Neutrophil (primary cell): Measurements from ENCODE around the gene VSIG10L2.

Experiments
- H3K27ac ChIP-seq: fragments of 200-600 bp; sonication (generic); 2 replicates; pipeline ENCODE4 v1.5.1; 2016; ENCODE audit warnings: mild to moderate bottlenecking, moderate library complexity
- H3K27me3 ChIP-seq: fragments of 200-600 bp; sonication (generic); 2 replicates; pipeline ENCODE4 v1.6.0; 2016; ENCODE audit warnings: mild to moderate bottlenecking
- H3K36me3 ChIP-seq: fragments of 200-600 bp; sonication (generic); 2 replicates; pipeline ENCODE4 v1.5.1; 2017
- H3K4me1 ChIP-seq, 2 experiments: fragments of 200-600 bp in 1 of 2; sonication (generic) in 1 of 2; 1 replicate in 1 of 2; 2 replicates in 1 of 2; pipeline versions ENCODE4 v1.5.1 to v1.6.1; 2013 to 2016; ENCODE audit warnings: low read depth in 1 of 2, low read length in 1 of 2, mild to moderate bottlenecking in 1 of 2, moderate library complexity in 1 of 2; ENCODE audit not compliant: control insufficient read depth in 1 of 2, insufficient read depth in 1 of 2
- H3K4me3 ChIP-seq, 2 experiments: fragments of 200-600 bp in 1 of 2; sonication (generic) in 1 of 2; 1 replicate in 1 of 2; 2 replicates in 1 of 2; pipeline ENCODE4 v1.5.1; 2013 to 2016; ENCODE audit warnings: low read depth in 1 of 2, low read length in 1 of 2, mild to moderate bottlenecking in 1 of 2, moderate library complexity in 1 of 2
- H3K9me3 ChIP-seq: fragments of 200-600 bp; sonication (generic); 2 replicates; pipeline ENCODE4 v1.5.1; 2016
- TF ChIP-seq, protein P1 (sequence below): fragments of 200-600 bp; sonication (generic); IDR thresholded peaks from 2 replicates; pipeline ENCODE4 v1.5.1; 2016; ENCODE audit warnings: antibody characterized with exemption

Gene VSIG10L2

DNA sequence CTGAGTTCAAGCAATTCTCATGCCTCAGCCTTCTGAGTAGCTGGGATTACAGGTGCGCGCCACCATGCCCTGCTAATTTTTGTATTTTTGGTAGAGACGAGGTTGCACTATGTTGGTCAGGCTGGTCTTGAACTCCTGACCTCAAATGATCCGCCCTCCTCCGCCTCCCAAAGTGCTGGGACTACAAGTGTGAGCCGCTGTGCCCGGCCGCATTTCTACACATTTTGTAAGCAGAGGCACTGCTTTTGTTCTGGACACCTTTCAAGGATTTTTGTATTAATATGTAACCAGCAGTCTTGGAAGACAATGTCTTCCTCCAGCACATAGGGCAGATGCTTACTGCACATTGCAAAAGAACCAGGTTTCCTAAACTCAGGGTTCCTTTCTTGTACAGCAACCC, 11.4 kb upstream of the VSIG10L2 start:
- TF ChIP-seq, protein P1, sequence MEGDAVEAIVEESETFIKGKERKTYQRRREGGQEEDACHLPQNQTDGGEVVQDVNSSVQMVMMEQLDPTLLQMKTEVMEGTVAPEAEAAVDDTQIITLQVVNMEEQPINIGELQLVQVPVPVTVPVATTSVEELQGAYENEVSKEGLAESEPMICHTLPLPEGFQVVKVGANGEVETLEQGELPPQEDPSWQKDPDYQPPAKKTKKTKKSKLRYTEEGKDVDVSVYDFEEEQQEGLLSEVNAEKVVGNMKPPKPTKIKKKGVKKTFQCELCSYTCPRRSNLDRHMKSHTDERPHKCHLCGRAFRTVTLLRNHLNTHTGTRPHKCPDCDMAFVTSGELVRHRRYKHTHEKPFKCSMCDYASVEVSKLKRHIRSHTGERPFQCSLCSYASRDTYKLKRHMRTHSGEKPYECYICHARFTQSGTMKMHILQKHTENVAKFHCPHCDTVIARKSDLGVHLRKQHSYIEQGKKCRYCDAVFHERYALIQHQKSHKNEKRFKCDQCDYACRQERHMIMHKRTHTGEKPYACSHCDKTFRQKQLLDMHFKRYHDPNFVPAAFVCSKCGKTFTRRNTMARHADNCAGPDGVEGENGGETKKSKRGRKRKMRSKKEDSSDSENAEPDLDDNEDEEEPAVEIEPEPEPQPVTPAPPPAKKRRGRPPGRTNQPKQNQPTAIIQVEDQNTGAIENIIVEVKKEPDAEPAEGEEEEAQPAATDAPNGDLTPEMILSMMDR, result no peak
- Histone ChIP-seq H3K36me3 (no peaks in the 10 kb centered on the region), H3K27ac (no peak overlapping the region), H3K9me3 (no peaks in the 10 kb centered on the region), H3K4me1 (peaks cover 4 to 5% of the 10 kb centered on the region in 2 experiments), H3K27me3 (no peaks in the 10 kb centered on the region), H3K4me3 (no peak overlapping the region)

GRCh38 chr11:125935056-125935455, 10.8 kb upstream of the VSIG10L2 start:
- TF ChIP-seq, protein P1, result no peak
- no peaks in the 10 kb centered on the region for H3K27me3 ChIP-seq
- H3K36me3 ChIP-seq, result no peaks in the 10 kb centered on the region
- no peaks in the 10 kb centered on the region for H3K9me3 ChIP-seq
- H3K4me3 ChIP-seq, result no peak overlapping the region
- no peak overlapping the region for H3K27ac ChIP-seq
- peaks cover 0 to 4% of the 10 kb centered on the region in 2 experiments for H3K4me1 ChIP-seq

- no peaks in the 10 kb centered on the region for H3K36me3 ChIP-seq
- H3K4me3 ChIP-seq, result no peak overlapping the region
- H3K4me1 ChIP-seq, result peaks cover 0 to 4% of the 10 kb centered on the region in 2 experiments
- no peaks in the 10 kb centered on the region for H3K27me3 ChIP-seq
- TF ChIP-seq, protein P1, result no peak
- H3K27ac ChIP-seq, result no peak overlapping the region
- no peaks in the 10 kb centered on the region for H3K9me3 ChIP-seq
These were observed 10.1 kb upstream of the VSIG10L2 start for GRCh38 chr11:125935618-125936199.

- Histone ChIP-seq H3K36me3 (no peaks in the 10 kb centered on the region), H3K27me3 (no peaks in the 10 kb centered on the region), H3K4me1 (peaks cover 0 to 4% of the 10 kb centered on the region in 2 experiments), H3K9me3 (no peaks in the 10 kb centered on the region), H3K4me3 (no peak overlapping the region), H3K27ac (no peak overlapping the region)
- TF ChIP-seq, protein P1, result no peak
These were observed 7.4 kb upstream of the VSIG10L2 start for GRCh38 chr11:125938418-125938817.

DNA sequence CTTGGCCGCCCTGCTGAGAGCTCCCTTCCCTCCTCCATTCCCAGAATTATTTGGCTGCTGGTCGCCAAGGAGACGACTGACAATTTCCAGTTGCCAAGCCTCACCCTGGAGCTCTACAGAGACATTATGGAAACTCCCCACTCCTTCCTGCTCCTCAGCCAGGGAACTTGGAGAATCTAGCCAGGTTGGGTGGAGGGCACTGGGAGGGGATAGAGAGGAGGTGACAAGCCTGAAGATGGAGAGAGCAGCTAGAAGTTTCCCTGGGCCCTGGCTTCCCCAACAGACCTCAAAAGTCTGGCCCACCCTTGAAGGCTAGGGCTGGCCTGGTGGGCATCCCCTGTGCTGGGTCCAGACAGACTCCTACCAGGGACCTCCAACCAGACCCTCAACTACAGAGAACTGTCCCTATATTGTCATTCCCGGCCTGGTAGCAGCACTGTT, 6.7 kb upstream of the VSIG10L2 start:
- Histone ChIP-seq H3K27ac (no peak overlapping the region), H3K36me3 (no peaks in the 10 kb centered on the region), H3K9me3 (no peaks in the 10 kb centered on the region), H3K4me1 (peaks cover 0 to 4% of the 10 kb centered on the region in 2 experiments), H3K4me3 (no peak overlapping the region), H3K27me3 (no peaks in the 10 kb centered on the region)
- TF ChIP-seq, protein P1, result no peak
